Inferior parietal cortex (tissue), 1 donor: ENCODE data around the gene INSYN2A.

ENCODE experiments used
- DNase-seq: peaks from one replicate; pipeline ENCODE4 v3.0.0-alpha.2; 2016; ENCODE audit errors: extremely low spot score

The INSYN2A gene

DNA sequence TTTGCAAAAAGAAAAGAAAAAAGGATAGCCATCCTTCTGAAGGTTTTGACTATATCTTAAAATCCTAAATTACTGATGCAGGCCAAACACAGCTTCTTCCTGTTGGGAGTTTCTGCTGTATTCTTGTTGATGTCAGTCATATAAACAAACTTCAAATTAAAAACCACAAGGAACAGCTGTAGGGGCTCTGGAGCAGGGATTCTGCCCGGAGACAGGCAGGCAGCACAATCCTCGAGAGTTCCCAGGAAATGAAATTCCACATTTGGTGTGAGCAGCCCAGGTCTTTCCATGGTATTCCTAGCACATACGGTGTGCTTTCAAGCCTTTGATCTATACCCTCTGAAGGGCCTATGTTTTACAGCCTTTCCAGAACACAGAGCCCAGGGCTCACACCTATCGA, 43.2 kb downstream of the INSYN2A start:
- no peak for DNase-seq

DNA sequence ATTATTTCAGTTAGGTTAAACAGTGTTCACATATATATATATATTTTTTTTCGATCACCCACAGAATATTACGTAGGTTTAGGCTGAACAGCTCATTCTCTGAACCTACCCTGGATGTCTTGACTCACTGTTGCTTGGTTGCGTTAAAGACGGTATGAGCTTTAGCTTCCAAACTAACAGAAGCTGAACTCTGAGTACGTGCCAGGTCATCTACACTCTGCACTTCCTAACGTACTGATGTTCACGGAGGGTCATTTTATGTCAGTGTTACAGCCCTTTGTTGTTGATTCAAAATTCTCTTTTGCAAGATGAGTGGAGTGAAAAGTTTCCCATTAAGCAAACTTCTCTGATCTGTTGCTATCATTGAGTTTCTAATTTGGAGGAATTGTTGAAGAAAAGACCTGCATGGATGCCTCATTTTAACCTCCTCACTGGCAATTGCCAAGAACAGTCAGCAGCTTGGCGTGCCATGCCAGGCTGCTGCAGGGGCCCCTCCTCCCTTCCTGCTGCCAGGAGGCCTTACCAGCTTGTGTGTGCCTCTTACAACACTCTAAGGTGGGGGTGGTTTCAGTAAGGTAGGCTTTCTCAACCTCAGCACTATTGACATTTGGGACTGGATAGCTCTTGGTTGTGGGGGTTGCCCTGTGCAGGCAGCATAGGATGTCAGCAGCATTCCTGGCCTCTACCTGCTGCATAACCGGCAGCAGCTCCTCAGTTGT, 44.3 kb downstream of the INSYN2A start:
- DNase-seq, result no peak

DNA sequence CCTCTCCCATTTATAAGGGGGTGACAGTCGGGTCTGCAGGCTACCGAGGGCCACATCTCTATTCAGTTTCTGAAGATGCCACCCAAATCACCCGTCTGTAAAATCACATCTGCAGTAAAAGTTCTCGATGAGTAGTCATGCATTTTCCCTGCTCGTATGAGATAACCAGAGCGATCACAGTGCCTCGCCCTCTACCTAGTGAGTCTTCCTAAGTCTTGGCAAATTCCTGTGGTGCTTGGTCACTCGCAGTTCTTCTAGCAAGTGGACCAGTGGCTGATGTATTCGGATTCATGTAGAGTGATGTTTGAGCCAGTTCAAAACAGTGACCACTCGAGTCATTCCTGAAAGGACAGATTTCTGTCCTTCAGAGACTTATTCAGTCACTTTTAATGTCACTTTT, 44.9 kb downstream of the INSYN2A start:
- no peak for DNase-seq

DNA sequence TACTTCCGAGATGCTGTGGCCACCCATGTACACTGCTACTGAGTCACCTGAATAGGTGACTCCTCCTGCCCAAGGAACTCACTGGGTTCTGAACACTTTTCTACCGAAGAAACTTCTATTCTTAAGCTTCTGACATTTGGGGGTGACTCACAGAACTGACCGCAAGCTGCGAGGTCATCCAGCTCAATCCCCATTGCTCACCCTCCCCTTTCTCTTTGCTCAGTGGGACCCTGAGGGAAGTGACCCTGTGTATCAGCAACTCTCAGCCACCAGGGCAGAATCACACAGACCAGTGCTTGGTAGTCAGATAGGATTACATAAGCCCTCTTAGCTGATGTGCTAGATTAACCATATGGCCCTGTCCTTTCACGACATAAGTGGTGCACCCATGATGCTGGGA, 46.3 kb downstream of the INSYN2A start:
- DNase-seq, result no peak

DNA sequence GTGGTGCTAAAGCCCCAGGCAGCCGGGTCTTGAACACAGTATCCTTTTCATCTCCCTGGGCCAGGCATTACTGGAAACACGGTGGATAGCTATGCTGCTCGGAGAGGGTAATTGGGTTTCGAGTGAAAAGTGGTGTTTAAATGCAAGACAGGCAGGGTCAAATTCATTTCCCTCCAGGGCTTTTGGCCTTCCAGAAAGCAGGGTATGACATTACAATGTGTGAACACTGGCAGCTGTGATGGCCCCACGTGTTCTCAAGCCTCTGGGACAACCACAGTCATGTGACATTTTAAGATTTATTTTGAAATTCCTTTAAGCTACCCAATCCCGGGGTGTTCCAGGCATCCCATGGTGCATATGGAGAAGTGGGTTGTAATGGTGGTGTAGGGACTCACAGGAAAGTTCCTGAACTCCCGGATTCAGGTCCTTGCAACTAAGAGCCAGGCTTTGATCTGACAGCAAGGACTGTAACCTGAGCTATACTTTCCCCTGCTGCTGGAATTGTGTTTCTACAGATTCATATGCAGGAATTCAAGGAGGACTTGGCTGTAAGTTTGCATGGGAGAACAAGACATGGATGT, 46.8 kb downstream of the INSYN2A start:
- DNase-seq, result no peak

DNA sequence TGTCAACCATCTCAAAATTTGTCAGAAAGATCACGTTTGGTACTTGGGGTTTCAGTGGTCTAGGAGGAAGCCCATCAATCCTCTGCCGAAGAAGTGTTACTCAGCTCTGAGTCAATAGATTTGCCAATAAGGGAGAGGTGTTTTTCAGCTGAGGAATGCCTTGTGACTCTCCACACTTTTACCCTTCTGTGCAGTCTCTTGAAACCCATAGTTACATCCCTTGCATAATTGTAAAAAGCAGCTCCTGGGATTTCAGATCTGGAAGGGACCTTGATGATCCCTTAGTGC, 47.5 kb downstream of the INSYN2A start:
- DNase-seq, result no peak

DNA sequence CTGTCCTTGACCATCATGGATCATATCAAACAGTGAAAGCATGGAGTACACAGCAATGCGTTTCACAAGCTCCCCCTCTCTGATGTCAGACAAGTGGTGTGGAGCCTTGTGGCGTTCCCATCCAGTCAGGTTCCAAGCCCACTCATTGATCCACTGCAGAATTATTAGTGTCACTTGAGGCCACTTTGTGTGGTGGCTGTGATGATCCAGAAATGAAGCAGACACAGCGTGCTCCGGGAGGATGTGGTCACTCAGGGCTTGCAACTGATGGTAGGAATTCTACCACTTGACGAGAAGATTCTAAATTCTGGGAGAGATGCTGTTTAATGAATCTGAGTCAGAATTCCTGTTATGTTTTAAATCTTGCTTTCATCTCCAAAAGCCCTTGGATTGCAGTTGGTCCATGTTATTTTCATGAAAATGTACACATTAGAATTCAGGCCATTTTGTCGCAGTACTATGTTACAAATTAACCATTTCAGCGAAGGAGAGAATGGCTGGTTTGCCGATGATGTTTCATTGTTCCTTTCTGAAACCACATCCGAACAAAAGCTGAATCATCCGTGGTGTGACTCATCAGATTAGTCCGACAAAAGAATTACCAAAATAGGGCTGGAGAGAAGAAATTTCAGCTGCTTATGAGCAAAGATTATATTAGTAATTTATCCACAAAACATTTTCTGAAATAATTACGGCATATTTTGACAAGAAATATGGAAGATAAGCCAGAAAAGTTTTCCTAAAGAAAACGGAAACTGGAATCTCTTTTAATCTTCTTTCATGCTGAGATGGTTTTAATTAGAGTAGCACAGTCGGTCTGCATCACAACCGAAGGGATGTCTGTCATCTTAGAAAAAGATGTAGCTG, 48.1 kb downstream of the INSYN2A start:
- peak; percentile 40 for DNase-seq

DNA sequence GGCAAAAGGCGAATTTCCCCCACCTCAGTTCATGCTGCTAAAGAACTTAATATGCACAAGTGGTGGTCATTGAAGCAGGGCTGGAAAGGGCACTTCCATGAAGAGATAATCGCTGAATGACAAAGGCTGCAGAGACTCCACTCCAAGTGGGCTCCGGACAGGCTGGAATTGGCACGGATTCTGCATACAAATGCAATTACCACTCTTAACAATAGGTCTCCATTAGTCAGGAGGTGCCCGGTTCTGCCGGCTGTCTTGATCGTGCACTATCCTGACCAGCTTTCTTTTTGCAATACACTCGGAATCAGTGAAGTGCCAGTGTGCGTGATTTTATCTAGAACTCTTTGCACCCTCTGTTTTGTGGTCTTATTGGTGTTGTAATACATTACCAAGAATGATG, 49.7 kb downstream of the INSYN2A start:
- DNase-seq, result no peak
